Measurements from ENCODE around the gene PFN2.

The PFN2 gene, protein sequence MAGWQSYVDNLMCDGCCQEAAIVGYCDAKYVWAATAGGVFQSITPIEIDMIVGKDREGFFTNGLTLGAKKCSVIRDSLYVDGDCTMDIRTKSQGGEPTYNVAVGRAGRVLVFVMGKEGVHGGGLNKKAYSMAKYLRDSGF

GRCh38 chr3:149970716-149971402 lies at the start of gene PFN2:
PFN2 (minus strand) TSS chr3:149970895; CDS start chr3:149970856, 39 bp downstream.
- H3K9me3 ChIP-seq (ENCODE audit: insufficient read depth, low read length), result no peaks in the 10 kb centered on the region
- TF ChIP-seq SUZ12 (IDR thresholded peaks at IDR 0.05; ENCODE audit: extremely low read depth, insufficient read depth, insufficient read length), result no peak
- no peak for TF ChIP-seq ZNF274 (IDR thresholded peaks at IDR 0.05; ENCODE audit: low read depth, low read length)
- TF ChIP-seq YY1 (IDR thresholded peaks at IDR 0.05; ENCODE audit: insufficient read depth, insufficient read length), result peak; percentile 34
- H3K27me3 ChIP-seq (ENCODE audit: insufficient read depth, insufficient read length), result no peaks in the 10 kb centered on the region
- no peak for DNase-seq (ENCODE audit: low read depth, low spot score)
- peaks cover 17% of the 10 kb centered on the region for H3K36me3 ChIP-seq (ENCODE audit: insufficient read depth, insufficient read length, low read length)
- peak within 1 kb of the TSS; percentile 85 for H3K4me3 ChIP-seq (ENCODE audit: insufficient read length, low read depth)
- H3K9ac ChIP-seq (ENCODE audit: insufficient read length, low read depth), result peak within 1 kb of the TSS; percentile 97
- H3K4me1 ChIP-seq (ENCODE audit: insufficient read depth, insufficient read length), result no peaks in the 10 kb centered on the region

GRCh38 chr3:150015901-150016300 lies 45.2 kb upstream of the PFN2 start:
- no peaks in the 10 kb centered on the region for H3K36me3 ChIP-seq (ENCODE audit: insufficient read depth, insufficient read length, low read length)
- TF ChIP-seq SUZ12 (IDR thresholded peaks at IDR 0.05; ENCODE audit: extremely low read depth, insufficient read depth, insufficient read length) (no peak), YY1 (IDR thresholded peaks at IDR 0.05; ENCODE audit: insufficient read depth, insufficient read length) (no peak), ZNF274 (IDR thresholded peaks at IDR 0.05; ENCODE audit: low read depth, low read length) (no peak)
- no peaks in the 10 kb centered on the region for H3K9me3 ChIP-seq (ENCODE audit: insufficient read depth, low read length)
- H3K4me1 ChIP-seq (ENCODE audit: insufficient read depth, insufficient read length), result no peaks in the 10 kb centered on the region
- no peak for DNase-seq (ENCODE audit: low read depth, low spot score)
- H3K4me3 ChIP-seq (ENCODE audit: insufficient read length, low read depth), result no peak overlapping the region
- no peak overlapping the region for H3K9ac ChIP-seq (ENCODE audit: insufficient read length, low read depth)
- H3K27me3 ChIP-seq (ENCODE audit: insufficient read depth, insufficient read length), result no peaks in the 10 kb centered on the region

- H3K36me3 ChIP-seq (ENCODE audit: insufficient read depth, insufficient read length, low read length), result no peaks in the 10 kb centered on the region
- no peak for DNase-seq (ENCODE audit: low read depth, low spot score)
- TF ChIP-seq ZNF274 (IDR thresholded peaks at IDR 0.05; ENCODE audit: low read depth, low read length) (no peak), YY1 (IDR thresholded peaks at IDR 0.05; ENCODE audit: insufficient read depth, insufficient read length) (no peak), SUZ12 (IDR thresholded peaks at IDR 0.05; ENCODE audit: extremely low read depth, insufficient read depth, insufficient read length) (no peak)
- no peaks in the 10 kb centered on the region for H3K27me3 ChIP-seq (ENCODE audit: insufficient read depth, insufficient read length)
- H3K4me3 ChIP-seq (ENCODE audit: insufficient read length, low read depth), result no peak overlapping the region
- no peak overlapping the region for H3K9ac ChIP-seq (ENCODE audit: insufficient read length, low read depth)
- H3K4me1 ChIP-seq (ENCODE audit: insufficient read depth, insufficient read length), result no peaks in the 10 kb centered on the region
- no peaks in the 10 kb centered on the region for H3K9me3 ChIP-seq (ENCODE audit: insufficient read depth, low read length)
Measured at GRCh38 chr3:150014782-150015181, 44.1 kb upstream of the PFN2 start.

GRCh38 chr3:150013801-150014200 lies 43.1 kb upstream of the PFN2 start:
- TF ChIP-seq YY1 (IDR thresholded peaks at IDR 0.05; ENCODE audit: insufficient read depth, insufficient read length) (no peak), ZNF274 (IDR thresholded peaks at IDR 0.05; ENCODE audit: low read depth, low read length) (no peak), SUZ12 (IDR thresholded peaks at IDR 0.05; ENCODE audit: extremely low read depth, insufficient read depth, insufficient read length) (no peak)
- no peak overlapping the region for H3K4me3 ChIP-seq (ENCODE audit: insufficient read length, low read depth)
- H3K9ac ChIP-seq (ENCODE audit: insufficient read length, low read depth), result no peak overlapping the region
- no peaks in the 10 kb centered on the region for H3K4me1 ChIP-seq (ENCODE audit: insufficient read depth, insufficient read length)
- no peaks in the 10 kb centered on the region for H3K9me3 ChIP-seq (ENCODE audit: insufficient read depth, low read length)
- DNase-seq (ENCODE audit: low read depth, low spot score), result no peak
- no peaks in the 10 kb centered on the region for H3K27me3 ChIP-seq (ENCODE audit: insufficient read depth, insufficient read length)
- H3K36me3 ChIP-seq (ENCODE audit: insufficient read depth, insufficient read length, low read length), result no peaks in the 10 kb centered on the region

DNA sequence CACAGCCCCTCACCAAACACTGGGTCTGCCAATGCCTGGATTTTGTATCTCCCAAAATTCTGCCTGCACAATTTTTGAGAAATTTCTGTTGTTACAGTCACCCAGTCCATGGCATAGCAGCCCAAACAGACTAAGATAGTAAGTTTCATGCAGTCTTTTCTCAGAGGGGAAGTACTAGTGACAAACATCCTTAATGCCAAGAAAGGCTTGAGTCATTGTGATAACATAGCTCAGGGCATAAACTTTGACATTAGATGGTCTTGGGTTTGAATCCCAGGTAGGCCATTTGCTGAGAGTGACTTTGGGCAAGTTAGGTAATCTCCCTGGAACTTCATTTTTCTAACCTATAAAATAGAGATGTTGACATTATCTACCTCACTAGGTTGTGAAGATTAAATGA lies 36.1 kb upstream of the PFN2 start:
- Histone ChIP-seq H3K36me3 (ENCODE audit: insufficient read depth, insufficient read length, low read length) (no peaks in the 10 kb centered on the region), H3K4me3 (ENCODE audit: insufficient read length, low read depth) (no peak overlapping the region), H3K9ac (ENCODE audit: insufficient read length, low read depth) (no peak overlapping the region), H3K4me1 (ENCODE audit: insufficient read depth, insufficient read length) (no peaks in the 10 kb centered on the region), H3K9me3 (ENCODE audit: insufficient read depth, low read length) (no peaks in the 10 kb centered on the region), H3K27me3 (ENCODE audit: insufficient read depth, insufficient read length) (no peaks in the 10 kb centered on the region)
- no peak for DNase-seq (ENCODE audit: low read depth, low spot score)
- no peak for TF ChIP-seq YY1 (IDR thresholded peaks at IDR 0.05; ENCODE audit: insufficient read depth, insufficient read length)
- TF ChIP-seq SUZ12 (IDR thresholded peaks at IDR 0.05; ENCODE audit: extremely low read depth, insufficient read depth, insufficient read length), result no peak
- no peak for TF ChIP-seq ZNF274 (IDR thresholded peaks at IDR 0.05; ENCODE audit: low read depth, low read length)

GRCh38 chr3:150005243-150006112 lies 34.8 kb upstream of the PFN2 start:
- Histone ChIP-seq H3K27me3 (ENCODE audit: insufficient read depth, insufficient read length) (no peaks in the 10 kb centered on the region), H3K9ac (ENCODE audit: insufficient read length, low read depth) (no peak overlapping the region), H3K4me1 (ENCODE audit: insufficient read depth, insufficient read length) (no peaks in the 10 kb centered on the region), H3K4me3 (ENCODE audit: insufficient read length, low read depth) (no peak overlapping the region), H3K36me3 (ENCODE audit: insufficient read depth, insufficient read length, low read length) (no peaks in the 10 kb centered on the region), H3K9me3 (ENCODE audit: insufficient read depth, low read length) (no peaks in the 10 kb centered on the region)
- no peak for DNase-seq (ENCODE audit: low read depth, low spot score)
- TF ChIP-seq YY1 (IDR thresholded peaks at IDR 0.05; ENCODE audit: insufficient read depth, insufficient read length), result no peak
- no peak for TF ChIP-seq SUZ12 (IDR thresholded peaks at IDR 0.05; ENCODE audit: extremely low read depth, insufficient read depth, insufficient read length)
- TF ChIP-seq ZNF274 (IDR thresholded peaks at IDR 0.05; ENCODE audit: low read depth, low read length), result no peak

DNA sequence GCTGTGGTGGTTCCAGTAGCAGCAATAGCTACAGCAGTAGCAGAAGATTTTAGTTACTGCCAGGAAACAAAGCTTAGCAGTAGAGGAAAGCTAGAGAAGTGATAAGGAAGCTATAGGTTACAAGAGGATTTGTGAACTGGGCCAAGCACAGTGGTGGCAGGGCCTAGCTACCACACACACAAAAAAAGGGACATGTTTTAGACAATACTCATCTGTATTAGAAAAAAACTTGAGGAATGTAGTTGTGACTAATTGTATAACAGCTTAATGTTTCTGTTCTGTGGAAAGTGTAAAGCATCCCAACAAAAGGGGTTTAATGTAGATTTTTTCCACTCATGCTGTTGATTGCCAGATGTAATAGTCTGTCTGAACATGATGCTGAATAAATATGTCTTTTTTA lies 29.9 kb upstream of the PFN2 start:
- H3K36me3 ChIP-seq (ENCODE audit: insufficient read depth, insufficient read length, low read length), result no peaks in the 10 kb centered on the region
- no peak overlapping the region for H3K9ac ChIP-seq (ENCODE audit: insufficient read length, low read depth)
- no peak overlapping the region for H3K4me3 ChIP-seq (ENCODE audit: insufficient read length, low read depth)
- no peaks in the 10 kb centered on the region for H3K4me1 ChIP-seq (ENCODE audit: insufficient read depth, insufficient read length)
- TF ChIP-seq ZNF274 (IDR thresholded peaks at IDR 0.05; ENCODE audit: low read depth, low read length), result no peak
- no peak for TF ChIP-seq SUZ12 (IDR thresholded peaks at IDR 0.05; ENCODE audit: extremely low read depth, insufficient read depth, insufficient read length)
- TF ChIP-seq YY1 (IDR thresholded peaks at IDR 0.05; ENCODE audit: insufficient read depth, insufficient read length), result no peak
- DNase-seq (ENCODE audit: low read depth, low spot score), result no peak
- no peaks in the 10 kb centered on the region for H3K27me3 ChIP-seq (ENCODE audit: insufficient read depth, insufficient read length)
- peaks cover 4% of the 10 kb centered on the region; the same call in 1 of the 2 replicates for H3K9me3 ChIP-seq (ENCODE audit: insufficient read depth, low read length)

All from NT2/D1 (cell line).